Activated CD8-positive, alpha-beta memory T cell treated with anti-CD3 and anti-CD28 coated beads, Interleukin-2, amount 50 U/mL, for 4 hours (primary cell): ENCODE data around the gene ERBB4.
"Not testable (repeated sequence)": the region's sequence is repeated elsewhere in the genome, so short reads cannot be mapped to it uniquely, and the experiment has no call there.

Experiments
- DNase-seq: peaks from one replicate; pipeline ENCODE4 v3.0.0-alpha.2; 2020

ERBB4 gene

DNA sequence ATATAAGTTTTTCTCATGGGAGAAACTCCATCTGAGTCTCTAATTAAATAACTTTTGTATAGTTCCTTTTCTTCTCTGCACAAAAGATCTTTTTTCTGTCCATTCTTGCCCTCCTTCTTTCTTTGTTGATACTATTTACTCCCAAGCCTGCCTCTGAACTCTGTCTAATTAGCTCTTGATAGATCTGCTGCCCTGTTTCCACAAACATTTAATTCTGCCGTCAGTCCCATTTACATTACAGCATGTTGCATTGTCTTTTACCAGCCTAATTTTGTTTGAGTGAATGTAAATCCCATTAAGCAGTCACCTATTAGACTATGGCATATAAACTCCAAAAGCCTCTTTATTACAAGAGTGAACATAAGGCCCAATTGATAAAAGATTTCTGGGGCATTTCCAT, 254.4 kb downstream of the ERBB4 start:
- no peak for DNase-seq

GRCh38 chr2:212282671-212283261, 255.8 kb downstream of the ERBB4 start:
- DNase-seq = no peak

GRCh38 chr2:212276813-212277212, 261.8 kb downstream of the ERBB4 start:
- DNase-seq = no peak

DNA sequence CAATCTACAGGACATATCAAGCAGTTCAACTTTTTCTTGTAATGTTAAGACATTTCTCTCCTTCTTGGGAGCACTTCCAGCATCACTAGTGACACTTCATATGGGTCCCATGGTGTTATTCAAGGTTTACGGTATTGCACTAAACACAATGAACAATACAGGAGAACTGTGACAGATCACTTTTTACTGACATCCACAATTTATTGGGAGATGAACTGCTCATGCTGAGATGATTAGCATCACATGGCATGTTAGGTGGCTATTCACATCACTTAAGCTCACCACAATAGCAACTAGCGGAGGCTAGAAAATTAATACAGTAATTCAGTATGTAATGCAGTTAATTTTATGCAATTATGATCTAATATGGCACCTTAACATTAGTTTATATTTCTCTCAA, 264.4 kb downstream of the ERBB4 start:
- no peak for DNase-seq

DNA sequence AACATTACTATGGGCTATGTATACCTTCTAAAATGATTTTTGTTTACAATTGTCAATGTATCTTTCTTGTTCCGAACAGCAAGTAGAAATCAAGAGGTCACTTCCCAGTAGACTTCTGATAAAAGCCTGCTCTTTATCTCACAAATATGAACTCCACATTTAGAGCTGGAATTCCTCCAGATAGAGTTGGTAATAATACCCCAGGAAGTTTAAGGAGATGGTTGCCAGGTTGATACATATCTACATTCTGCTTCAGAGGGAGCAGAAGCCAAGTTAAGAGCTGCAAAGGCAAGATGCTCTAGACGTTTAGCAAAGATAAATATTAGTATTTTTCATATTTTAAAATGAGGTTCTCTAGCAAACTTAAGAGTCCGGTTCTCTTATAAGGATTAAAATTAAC, 267.0 kb downstream of the ERBB4 start:
- no peak for DNase-seq

GRCh38 chr2:212269005-212269404, 269.6 kb downstream of the ERBB4 start:
- no peak for DNase-seq

DNA sequence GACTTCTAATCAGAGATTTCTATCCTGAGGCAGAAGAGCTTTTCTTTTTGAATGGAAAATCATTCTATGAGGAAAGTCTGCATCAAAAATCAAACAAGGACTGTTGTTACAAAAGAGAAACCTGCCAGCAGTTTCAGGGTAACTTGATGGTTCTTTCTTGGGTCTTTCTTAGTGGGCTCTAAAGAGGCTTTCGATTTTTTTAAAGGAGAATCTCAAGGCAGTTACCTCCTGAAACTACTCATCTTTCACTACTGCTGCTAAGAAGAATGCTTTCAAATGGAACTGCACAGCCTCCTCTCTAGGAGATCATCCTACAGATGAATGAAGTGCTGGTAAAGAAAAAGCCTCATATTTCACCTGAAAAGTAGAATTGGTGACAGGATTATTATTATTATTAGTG, 272.3 kb downstream of the ERBB4 start:
- DNase-seq = no peak

DNA sequence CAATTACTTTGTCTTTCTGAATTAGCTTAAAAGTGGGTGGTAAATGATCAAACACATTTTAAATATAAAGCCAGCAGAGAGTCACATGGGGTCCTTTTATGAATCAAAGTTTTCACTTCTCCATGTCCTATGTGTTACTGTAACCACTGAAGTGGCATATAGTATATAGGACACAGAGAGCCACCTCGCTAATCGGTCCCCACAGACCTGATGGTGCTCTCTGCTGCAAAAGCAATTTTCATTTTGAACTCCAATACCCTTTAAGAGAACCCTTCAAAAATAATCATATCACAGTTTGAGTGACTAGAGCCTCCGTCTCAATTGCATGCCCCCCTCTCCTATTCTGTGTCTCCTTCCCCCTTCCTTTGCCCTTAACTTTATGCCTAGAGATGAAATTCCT, 272.8 kb downstream of the ERBB4 start:
- DNase-seq = no peak

DNA sequence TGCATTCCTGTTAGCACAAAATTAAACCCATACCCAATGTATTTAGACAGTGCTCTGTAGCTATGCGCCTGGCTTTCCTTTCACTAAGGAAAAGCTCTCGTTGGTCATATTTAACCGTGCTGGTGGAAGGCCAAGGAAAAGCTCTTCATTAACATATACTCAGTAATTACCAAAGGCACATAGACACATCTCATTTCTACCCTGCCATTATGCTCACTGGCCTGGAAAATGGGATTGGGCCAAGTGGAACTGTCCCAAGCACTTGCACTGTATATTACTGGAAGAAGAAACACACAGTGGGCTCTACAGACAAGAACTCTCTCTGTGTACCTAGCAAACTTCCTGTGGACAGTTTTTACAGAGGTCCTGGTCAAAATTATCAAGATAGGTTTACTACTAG, 274.4 kb downstream of the ERBB4 start:
- DNase-seq = no peak

- no peak for DNase-seq
Measured at GRCh38 chr2:212259226-212259625, 279.4 kb downstream of the ERBB4 start.

DNA sequence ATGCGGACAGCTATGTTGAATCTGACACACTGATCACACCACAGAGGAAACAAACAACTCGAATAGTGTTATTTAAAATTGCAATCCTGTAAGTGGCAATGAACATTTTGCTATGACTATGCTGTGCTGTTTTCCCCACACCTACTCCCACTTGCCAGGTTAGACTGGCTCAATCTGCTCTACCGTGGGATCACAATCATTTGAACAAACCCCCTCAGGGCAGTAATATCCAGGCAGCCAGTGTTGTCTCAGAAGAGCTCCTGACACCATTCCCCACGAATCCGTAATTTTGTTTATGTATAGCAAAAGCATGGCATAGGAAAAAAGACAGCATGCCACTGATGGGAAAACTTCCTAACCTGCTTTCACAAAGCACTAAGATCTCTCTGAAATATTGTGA, 284.3 kb downstream of the ERBB4 start:
- no peak for DNase-seq

GRCh38 chr2:212249451-212249850, 289.2 kb downstream of the ERBB4 start:
- DNase-seq = no peak

DNA sequence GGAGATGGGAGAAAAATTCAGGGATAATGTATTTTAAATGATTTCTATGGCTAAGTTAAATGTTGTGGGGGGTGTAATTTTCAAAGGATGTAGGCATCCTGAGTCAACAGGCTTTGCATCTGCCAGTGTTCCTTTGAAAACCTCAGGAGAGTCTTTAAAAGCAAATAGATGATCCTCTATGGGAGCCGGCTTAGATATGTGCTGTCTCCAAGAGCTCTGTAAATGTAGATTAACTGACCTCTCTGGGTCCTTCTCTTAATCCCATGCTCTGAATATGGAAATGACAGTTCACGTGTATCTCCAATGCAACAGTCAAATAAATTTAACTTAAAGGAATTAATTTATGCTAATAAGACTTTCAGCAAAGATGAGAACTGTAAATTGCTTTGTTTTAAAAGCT, 292.7 kb downstream of the ERBB4 start:
- DNase-seq = no peak

DNA sequence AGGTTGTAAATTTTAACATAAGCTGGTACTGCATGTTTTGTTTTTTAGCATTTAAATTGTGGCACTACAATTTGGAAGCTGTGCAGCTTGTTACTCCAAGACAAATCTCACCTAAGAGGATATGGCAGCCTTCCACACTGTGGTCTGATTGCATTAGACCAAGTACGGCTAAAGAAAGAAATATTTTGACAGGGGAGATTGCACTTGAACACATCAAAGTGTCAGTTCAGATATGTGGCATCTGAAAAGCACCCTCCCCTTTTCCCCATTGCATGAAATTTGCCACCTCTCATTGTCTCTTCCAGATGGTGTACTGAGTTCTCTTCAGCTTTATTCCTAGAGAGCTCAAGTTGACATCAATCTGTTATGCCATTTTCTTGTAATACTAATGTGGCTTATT, 295.9 kb downstream of the ERBB4 start:
- DNase-seq = no peak

DNA sequence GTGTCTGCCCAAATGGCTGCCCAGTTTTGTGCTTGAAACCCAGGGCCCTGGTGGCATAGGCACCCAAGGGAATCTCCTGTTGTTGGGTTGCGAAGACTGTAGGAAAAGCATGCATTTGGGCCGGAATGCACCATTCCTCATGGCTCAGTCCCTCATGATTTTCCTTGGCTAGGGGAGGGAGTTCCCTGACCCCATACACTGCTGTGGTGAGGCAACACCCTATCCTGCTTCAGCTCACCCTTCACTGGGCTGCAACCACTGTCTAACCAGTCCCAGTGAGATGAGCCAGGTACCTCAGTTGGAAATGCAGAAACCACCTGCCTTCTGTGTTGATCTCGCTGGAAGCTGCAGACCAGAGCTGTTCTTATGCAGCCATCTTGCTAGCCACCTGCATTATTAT, 300.4 kb downstream of the ERBB4 start:
- DNase-seq = not testable (repeated sequence)

DNA sequence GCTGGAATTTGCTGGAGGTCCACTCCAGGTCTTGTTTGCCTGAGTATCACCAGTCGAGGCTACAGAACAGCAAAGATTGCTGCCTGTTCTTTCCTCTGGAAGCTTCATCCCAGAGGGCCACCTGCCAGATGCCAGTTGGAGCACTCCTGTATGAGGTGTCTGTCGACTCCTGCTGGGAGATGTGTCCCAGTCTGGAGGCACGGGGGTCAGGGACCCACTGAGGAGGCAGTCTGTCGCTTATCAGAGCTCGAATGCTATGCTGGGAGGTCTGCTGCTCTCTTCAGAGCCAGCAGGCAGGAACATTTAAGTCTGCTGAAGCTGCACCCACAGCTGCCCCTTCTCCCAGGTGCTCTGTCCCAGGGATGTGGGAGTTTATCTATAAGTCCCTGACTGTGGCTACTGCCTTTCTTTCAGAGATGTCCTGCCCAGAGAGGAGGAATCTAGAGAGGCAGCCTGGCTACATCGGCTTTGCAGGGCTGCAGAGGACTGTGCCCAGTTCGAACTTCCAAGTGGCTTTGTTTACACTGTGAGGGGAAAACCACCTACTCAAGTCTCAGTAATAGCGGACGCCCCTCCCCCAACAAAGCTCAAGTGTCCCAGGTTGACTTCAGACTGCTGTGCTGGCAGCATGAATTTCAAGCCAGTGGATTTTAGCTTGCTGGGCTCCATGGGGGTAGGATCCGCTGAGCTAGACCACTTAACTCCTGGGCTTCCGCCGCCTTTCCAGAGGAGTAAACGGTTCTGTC, 301.1 kb downstream of the ERBB4 start:
- DNase-seq = no peak

DNA sequence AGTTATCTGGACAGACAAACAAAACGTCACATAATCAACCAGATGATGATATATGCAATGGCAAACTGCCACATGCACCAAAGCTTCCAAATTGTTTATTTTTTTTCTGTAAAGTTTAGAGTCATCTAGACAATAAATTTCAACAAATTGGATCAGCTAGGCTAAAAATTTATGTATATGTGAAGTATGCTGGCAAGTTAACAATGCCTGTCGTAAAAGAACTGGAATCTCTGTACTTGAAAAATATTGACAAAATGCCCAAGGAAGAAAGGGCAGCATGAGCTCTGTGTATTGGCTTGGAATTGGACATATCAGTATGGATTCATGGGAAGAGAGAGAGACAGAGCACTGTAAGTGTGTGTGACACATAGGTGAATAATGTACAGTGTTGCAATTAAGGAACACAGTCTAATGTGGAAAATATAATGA, 309.8 kb downstream of the ERBB4 start:
- no peak for DNase-seq

GRCh38 chr2:212227755-212228154, 310.8 kb downstream of the ERBB4 start:
- no peak for DNase-seq

- no peak for DNase-seq
Measured at GRCh38 chr2:212226114-212226513, 312.5 kb downstream of the ERBB4 start.

- no peak for DNase-seq
Measured at GRCh38 chr2:212223696-212224095, 314.9 kb downstream of the ERBB4 start.

GRCh38 chr2:212213191-212213590, 325.4 kb downstream of the ERBB4 start:
- DNase-seq = no peak

- DNase-seq = no peak
Measured at GRCh38 chr2:212208467-212208866, 330.1 kb downstream of the ERBB4 start.

- DNase-seq = no peak
Measured at GRCh38 chr2:212197776-212198175, 340.8 kb downstream of the ERBB4 start.

GRCh38 chr2:212195626-212196025, 343.0 kb downstream of the ERBB4 start:
- DNase-seq = no peak

DNA sequence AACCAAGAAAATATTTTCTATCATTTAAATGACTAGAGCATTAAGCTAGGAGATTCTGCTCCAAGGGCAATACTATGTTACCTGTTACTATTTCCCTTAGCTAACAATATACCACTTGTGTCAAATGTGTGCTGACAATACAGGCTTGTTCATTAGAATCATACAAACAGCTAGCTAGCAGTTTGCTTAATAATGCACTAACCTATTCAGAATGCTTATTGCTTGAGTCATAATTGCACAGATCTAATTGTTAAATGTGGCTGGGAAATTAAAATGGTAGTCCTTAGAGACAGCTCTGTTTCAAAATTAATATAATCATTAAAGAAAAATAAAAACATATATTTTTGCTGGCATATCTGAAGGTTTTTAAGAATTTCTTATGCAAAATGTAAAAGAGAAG, 344.2 kb downstream of the ERBB4 start:
- no peak for DNase-seq
